IPS-15b (cell line): ENCODE measurements around the gene PDE3A.

ENCODE experiments used
- H3K27me3 ChIP-seq: one replicate; pipeline ENCODE4 v1.6.1; 2013; ENCODE audit warnings: low read length; ENCODE audit not compliant: control insufficient read depth, insufficient read depth
- H3K36me3 ChIP-seq: one replicate; pipeline ENCODE4 v1.6.1; 2013; ENCODE audit warnings: low read length; ENCODE audit not compliant: control insufficient read depth, insufficient read depth
- H3K4me1 ChIP-seq: one replicate; pipeline ENCODE4 v1.6.1; 2013; ENCODE audit warnings: mild to moderate bottlenecking, low read length; ENCODE audit not compliant: control insufficient read depth, insufficient read depth
- H3K4me3 ChIP-seq: one replicate; pipeline ENCODE4 v1.5.1; 2013; ENCODE audit warnings: low read depth, low read length
- H3K9ac ChIP-seq: one replicate; pipeline ENCODE4 v1.6.1; 2013; ENCODE audit warnings: low read depth, mild to moderate bottlenecking, low read length
- H3K9me3 ChIP-seq: one replicate; pipeline ENCODE4 v1.6.1; 2013; ENCODE audit warnings: mild to moderate bottlenecking, low read length; ENCODE audit not compliant: control insufficient read depth, insufficient read depth

Gene PDE3A

DNA sequence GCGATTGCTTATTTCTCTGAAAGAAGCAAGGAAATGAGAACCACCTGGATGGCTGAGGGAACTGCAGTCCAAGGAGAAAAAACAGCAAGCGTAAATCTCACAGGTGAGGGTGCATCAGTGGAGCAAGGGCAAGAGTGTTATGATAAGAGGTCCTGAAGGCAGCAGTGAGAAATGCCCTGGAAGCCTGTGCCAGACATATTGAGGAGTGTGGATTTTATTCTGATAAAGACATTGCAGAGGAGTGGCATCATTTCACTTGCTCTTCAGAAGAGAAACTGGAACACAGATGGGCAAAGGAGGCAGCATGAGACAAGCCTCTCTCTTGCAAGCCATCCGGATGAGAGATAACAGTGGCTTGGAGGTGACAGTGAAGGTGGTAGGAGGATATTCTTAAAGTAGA, 78.5 kb downstream of the PDE3A start:
- H3K36me3 ChIP-seq: no peaks in the 10 kb centered on the region

DNA sequence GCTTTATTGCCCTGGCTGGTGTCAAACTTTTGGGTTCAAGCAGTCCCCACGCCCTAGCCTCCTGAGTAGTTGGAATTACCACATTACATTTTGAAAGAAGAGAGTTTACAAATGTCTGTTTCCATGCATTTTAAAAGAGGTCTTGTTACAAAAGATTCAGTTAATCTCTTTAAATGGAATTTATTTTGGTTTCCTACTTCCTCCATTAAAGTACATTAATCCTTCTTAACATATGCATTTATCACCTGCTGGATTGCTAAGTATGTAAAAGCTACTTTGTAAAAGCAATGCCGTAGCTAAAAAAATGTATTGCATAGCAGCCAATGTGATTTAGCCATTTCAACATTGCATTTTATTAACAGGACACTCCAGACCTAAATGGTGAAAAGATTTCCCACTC, 80.4 kb downstream of the PDE3A start:
- no peaks in the 10 kb centered on the region for H3K27me3 ChIP-seq
- no peak overlapping the region for H3K9ac ChIP-seq
- H3K4me3 ChIP-seq: no peak overlapping the region
- no peaks in the 10 kb centered on the region for H3K9me3 ChIP-seq
- no peaks in the 10 kb centered on the region for H3K36me3 ChIP-seq
- H3K4me1 ChIP-seq: peaks cover 27% of the 10 kb centered on the region

More for the DNA sequence above, 78.5 kb downstream of the PDE3A start:
- Histone ChIP-seq H3K4me1 (peaks cover 27% of the 10 kb centered on the region), H3K9me3 (no peaks in the 10 kb centered on the region), H3K9ac (no peak overlapping the region), H3K27me3 (no peaks in the 10 kb centered on the region), H3K4me3 (no peak overlapping the region)

- no peaks in the 10 kb centered on the region for H3K9me3 ChIP-seq
- no peaks in the 10 kb centered on the region for H3K36me3 ChIP-seq
- peaks cover 15% of the 10 kb centered on the region for H3K4me1 ChIP-seq
- no peak overlapping the region for H3K4me3 ChIP-seq
- no peaks in the 10 kb centered on the region for H3K27me3 ChIP-seq
- no peak overlapping the region for H3K9ac ChIP-seq
These were observed 82.3 kb downstream of the PDE3A start for GRCh38 chr12:20450591-20451180.

DNA sequence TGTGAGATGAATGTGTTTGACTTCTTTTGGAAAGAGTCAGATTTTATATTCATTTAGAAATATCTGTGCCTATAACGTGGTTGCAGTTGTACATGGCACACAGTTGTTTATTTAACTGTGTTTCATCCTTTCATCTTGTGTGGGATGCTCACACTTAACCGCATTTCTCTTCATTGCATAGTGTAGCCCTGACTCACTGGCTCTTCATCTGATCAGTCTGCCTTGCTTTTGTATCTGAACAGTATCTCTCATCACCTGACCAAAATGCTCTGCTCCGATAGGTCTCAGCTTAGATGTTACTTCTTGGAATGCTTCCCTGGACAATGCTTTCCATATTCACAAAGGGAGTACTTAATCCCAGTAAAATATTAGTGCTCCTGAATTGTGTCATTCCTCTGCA, 83.4 kb downstream of the PDE3A start:
- no peaks in the 10 kb centered on the region for H3K9me3 ChIP-seq
- H3K4me3 ChIP-seq: no peak overlapping the region
- H3K4me1 ChIP-seq: peaks cover 15% of the 10 kb centered on the region
- no peak overlapping the region for H3K9ac ChIP-seq
- no peaks in the 10 kb centered on the region for H3K36me3 ChIP-seq
- no peaks in the 10 kb centered on the region for H3K27me3 ChIP-seq

GRCh38 chr12:20452496-20453010, 84.2 kb downstream of the PDE3A start:
- Histone ChIP-seq H3K27me3 (no peaks in the 10 kb centered on the region), H3K9ac (no peak overlapping the region), H3K36me3 (no peaks in the 10 kb centered on the region), H3K4me1 (peaks cover 15% of the 10 kb centered on the region), H3K4me3 (no peak overlapping the region), H3K9me3 (no peaks in the 10 kb centered on the region)

- no peaks in the 10 kb centered on the region for H3K36me3 ChIP-seq
- H3K9ac ChIP-seq: no peak overlapping the region
- H3K4me3 ChIP-seq: no peak overlapping the region
- peaks cover 13% of the 10 kb centered on the region for H3K4me1 ChIP-seq
- H3K27me3 ChIP-seq: no peaks in the 10 kb centered on the region
- no peaks in the 10 kb centered on the region for H3K9me3 ChIP-seq
These were observed 85.5 kb downstream of the PDE3A start for GRCh38 chr12:20453756-20454310.

- no peaks in the 10 kb centered on the region for H3K27me3 ChIP-seq
- H3K9me3 ChIP-seq: no peaks in the 10 kb centered on the region
- no peaks in the 10 kb centered on the region for H3K36me3 ChIP-seq
- no peak overlapping the region for H3K9ac ChIP-seq
- H3K4me1 ChIP-seq: peaks cover 8% of the 10 kb centered on the region
- H3K4me3 ChIP-seq: no peak overlapping the region
These were observed 86.8 kb downstream of the PDE3A start for GRCh38 chr12:20455001-20455706.

- Histone ChIP-seq H3K9ac (no peak overlapping the region), H3K4me1 (peaks cover 11% of the 10 kb centered on the region), H3K9me3 (no peaks in the 10 kb centered on the region), H3K36me3 (no peaks in the 10 kb centered on the region), H3K4me3 (no peak overlapping the region), H3K27me3 (no peaks in the 10 kb centered on the region)
These were observed 89.2 kb downstream of the PDE3A start for GRCh38 chr12:20457582-20457981.

DNA sequence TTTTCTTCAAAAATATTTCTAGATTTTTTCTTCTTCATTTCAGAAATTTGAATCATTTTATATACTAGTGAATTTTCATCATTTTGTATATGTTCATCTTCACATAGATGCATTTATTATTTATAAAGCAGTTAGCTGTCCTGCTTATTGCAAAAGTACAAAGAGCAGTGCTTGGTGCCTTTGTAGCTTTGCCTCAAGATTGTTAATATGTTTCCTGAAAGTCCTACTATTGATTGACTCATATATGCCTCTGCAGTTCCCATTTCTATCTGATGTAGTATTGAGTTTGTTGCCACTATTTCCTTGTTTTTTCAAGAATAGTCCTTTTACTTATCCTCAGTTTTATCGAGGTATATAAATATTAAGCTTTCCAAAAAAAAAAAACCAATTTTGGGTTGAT, 89.7 kb downstream of the PDE3A start:
- Histone ChIP-seq H3K9ac (no peak overlapping the region), H3K36me3 (no peaks in the 10 kb centered on the region), H3K4me3 (no peak overlapping the region), H3K4me1 (peaks cover 8% of the 10 kb centered on the region), H3K9me3 (no peaks in the 10 kb centered on the region), H3K27me3 (no peaks in the 10 kb centered on the region)

DNA sequence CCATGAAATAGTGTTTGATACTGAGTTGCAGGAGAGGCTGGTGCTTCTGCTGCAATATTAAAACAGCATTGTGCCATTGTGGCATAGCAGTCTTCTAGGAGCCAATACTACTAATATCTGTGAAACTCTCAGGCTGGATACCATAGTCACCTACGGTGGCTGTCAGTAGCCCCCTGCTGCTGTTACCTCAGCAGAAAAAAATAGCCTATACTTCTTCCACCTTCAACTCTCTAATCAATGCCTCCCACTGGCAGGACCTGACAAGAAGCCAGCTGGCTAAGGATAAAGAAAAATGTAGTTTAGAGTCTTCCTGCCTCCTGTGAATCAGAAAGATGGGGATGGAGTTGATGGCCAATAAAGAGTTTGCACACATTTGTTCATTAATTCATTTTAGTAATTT, 91.6 kb downstream of the PDE3A start:
- Histone ChIP-seq H3K27me3 (no peaks in the 10 kb centered on the region), H3K9ac (no peak overlapping the region), H3K36me3 (no peaks in the 10 kb centered on the region), H3K9me3 (no peaks in the 10 kb centered on the region), H3K4me3 (no peak overlapping the region), H3K4me1 (peaks cover 8% of the 10 kb centered on the region)

DNA sequence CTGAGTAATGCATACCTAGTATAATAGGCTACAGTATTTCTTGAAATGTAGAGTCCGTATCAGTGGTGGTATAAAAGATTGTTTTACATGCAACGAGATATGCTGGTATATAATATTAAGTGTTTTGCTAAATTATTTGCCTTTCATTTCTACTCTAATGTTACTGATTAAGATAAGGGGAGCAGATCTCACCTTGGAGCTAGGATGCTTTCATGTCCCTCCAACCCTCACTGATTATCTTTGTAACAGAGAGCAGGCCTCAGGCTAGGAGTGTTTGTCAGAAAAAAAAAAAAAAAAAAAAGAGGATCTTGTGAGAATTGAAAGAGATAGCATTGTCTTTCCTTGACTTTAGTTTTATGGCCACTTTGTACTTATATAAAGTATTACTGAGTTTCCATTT, 92.6 kb downstream of the PDE3A start:
- H3K36me3 ChIP-seq: no peaks in the 10 kb centered on the region
- no peak overlapping the region for H3K4me3 ChIP-seq
- H3K9me3 ChIP-seq: no peaks in the 10 kb centered on the region
- H3K27me3 ChIP-seq: no peaks in the 10 kb centered on the region
- H3K4me1 ChIP-seq: peaks cover 8% of the 10 kb centered on the region
- H3K9ac ChIP-seq: no peak overlapping the region
